Gastroesophageal sphincter (tissue), 4 donors: ENCODE data around the gene PPP1R14B. TPM values are rescaled to one million over a fixed set of nuclear protein-coding genes. Genes with fewer than 3 reads are reported as not detected.

Experiments
- ATAC-seq: fragments of 150-250 bp; one replicate; pipeline ENCODE4 v1.9.1; 2016; ENCODE audit warnings: mild to moderate bottlenecking, moderate library complexity
- H3K27ac ChIP-seq, 4 donors: fragments of 200-600 bp; sonication (generic) in 3 of 4; 1 replicate in 3 of 4; 2 replicates in 1 of 4; pipeline ENCODE4 v1.5.1; 2016 to 2019
- H3K27me3 ChIP-seq: fragments of 200-600 bp; sonication (generic); one replicate; pipeline ENCODE4 v1.5.1; 2019
- H3K36me3 ChIP-seq, 2 donors: fragments of 200-600 bp; sonication (generic); one replicate each; pipeline ENCODE4 v1.5.1; 2019; ENCODE audit warnings: control low read depth in 1 of 2
- H3K4me1 ChIP-seq, 3 donors: fragments of 200-600 bp; sonication (generic); 1 replicate in 2 of 3; 2 replicates in 1 of 3; pipeline ENCODE4 v1.5.1; 2016 to 2019; ENCODE audit warnings: control low read depth in 2 of 3
- H3K4me3 ChIP-seq, 2 donors: fragments of 200-600 bp; sonication (generic); one replicate each; pipeline ENCODE4 v1.5.1; 2019; ENCODE audit warnings: mild to moderate bottlenecking in 1 of 2, moderate library complexity in 1 of 2
- H3K9me3 ChIP-seq, 3 donors: fragments of 200-600 bp; sonication (generic); one replicate each; pipeline ENCODE4 v1.5.1; 2017 to 2019; ENCODE audit warnings: control low read depth in 2 of 3
- EP300 ChIP-seq: sonication (generic); formaldehyde crosslinking; IDR thresholded peaks from one replicate; pipeline ENCODE4 v1.6.1; 2017; ENCODE audit warnings: antibody characterized with exemption, mild to moderate bottlenecking
- POLR2A ChIP-seq, 2 donors: fragments of 450-650 bp; IDR thresholded peaks; one replicate each; pipeline ENCODE4 v1.6.1; 2017; ENCODE audit warnings: antibody characterized with exemption in 2 of 2, mild to moderate bottlenecking in 2 of 2, moderate library complexity in 1 of 2
- POLR2AphosphoS5 ChIP-seq: sonication (generic); formaldehyde crosslinking; IDR thresholded peaks from one replicate; pipeline ENCODE4 v1.6.1; 2017; ENCODE audit warnings: antibody characterized with exemption
- WGBS, 2 donors: methylation state at CpG; one replicate each; pipeline ENCODE4 v1.1.5; 2018; ENCODE audit warnings: low coverage in 1 of 2; 5-methylcytosine and 5-hydroxymethylcytosine counted together
- total RNA-seq, 4 donors: library from RNA; depleted of rRNA; stranded (reverse); fragments of >200 nt; gene quantifications; one replicate each; pipeline ENCODE4 v1.1.0, GENCODE V29; 2016
- TF ChIP-seq, protein P1 (sequence below), 4 experiments: fragments of 200-600 bp in 2 of 4; fragments of 450-650 bp in 2 of 4; sonication (generic) in 1 of 4; IDR thresholded peaks; one replicate each; pipeline ENCODE4 v1.5.1; 2017 to 2019; ENCODE audit warnings: antibody characterized with exemption in 4 of 4, mild to moderate bottlenecking in 2 of 4, moderate library complexity in 2 of 4

The PPP1R14B gene
- total RNA-seq, 4 donors from 2014 or later = 37.2 to 123 (median 70.9) TPM

DNA sequence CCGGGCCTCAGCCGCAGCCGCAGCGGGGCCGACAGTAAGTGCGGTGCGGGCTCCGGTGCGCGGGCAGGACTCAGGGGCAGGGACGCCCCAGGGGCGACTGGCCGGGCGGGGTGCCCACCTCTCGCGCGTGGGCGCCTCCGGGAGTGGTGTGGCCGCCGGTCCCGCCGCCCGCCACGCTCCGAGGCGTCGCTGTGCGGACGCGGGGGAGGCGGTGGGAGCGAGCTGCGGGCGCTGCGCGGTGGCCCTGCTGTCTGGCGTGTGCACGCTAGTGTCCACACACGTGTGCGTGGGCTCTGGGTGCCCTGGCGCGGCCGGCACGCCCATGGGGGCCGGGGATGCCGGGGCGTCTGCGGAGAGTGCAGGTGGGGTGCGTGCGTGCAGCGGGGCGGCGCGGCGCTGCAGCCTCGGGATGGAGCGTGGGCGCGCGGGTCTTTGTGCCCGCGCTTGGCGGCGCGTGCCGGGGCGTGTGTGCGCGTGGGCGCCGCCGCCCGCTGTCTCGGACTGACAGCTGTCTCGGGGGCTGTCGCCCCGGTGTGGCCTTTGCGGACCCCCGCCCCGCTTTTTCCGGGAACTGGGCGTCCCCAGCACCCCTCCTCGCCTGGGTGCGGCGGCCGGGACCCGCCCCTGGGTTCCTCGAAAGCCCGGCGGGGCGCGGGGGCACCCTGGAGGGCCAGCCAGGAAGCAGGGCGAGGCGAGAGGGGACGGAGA, 45.2 kb upstream of the PPP1R14B start:
- H3K36me3 ChIP-seq = peaks cover 0 to 25% of the 10 kb centered on the region in 2 donors
- WGBS, 2 donors = no CpG with 5 or more reads among the region's 96 CpGs
- H3K9me3 ChIP-seq = no peaks in the 10 kb centered on the region
- no peak overlapping the region for H3K27ac ChIP-seq
- ATAC-seq = peak; percentile 17
- H3K4me1 ChIP-seq = peaks cover 0 to 30% (median 17%) of the 10 kb centered on the region in 3 donors
- TF ChIP-seq POLR2A (IDR thresholded peaks at IDR 0.05) = no peak
- no peak for TF ChIP-seq EP300
- TF ChIP-seq POLR2AphosphoS5 = no peak
- TF ChIP-seq, protein P1, sequence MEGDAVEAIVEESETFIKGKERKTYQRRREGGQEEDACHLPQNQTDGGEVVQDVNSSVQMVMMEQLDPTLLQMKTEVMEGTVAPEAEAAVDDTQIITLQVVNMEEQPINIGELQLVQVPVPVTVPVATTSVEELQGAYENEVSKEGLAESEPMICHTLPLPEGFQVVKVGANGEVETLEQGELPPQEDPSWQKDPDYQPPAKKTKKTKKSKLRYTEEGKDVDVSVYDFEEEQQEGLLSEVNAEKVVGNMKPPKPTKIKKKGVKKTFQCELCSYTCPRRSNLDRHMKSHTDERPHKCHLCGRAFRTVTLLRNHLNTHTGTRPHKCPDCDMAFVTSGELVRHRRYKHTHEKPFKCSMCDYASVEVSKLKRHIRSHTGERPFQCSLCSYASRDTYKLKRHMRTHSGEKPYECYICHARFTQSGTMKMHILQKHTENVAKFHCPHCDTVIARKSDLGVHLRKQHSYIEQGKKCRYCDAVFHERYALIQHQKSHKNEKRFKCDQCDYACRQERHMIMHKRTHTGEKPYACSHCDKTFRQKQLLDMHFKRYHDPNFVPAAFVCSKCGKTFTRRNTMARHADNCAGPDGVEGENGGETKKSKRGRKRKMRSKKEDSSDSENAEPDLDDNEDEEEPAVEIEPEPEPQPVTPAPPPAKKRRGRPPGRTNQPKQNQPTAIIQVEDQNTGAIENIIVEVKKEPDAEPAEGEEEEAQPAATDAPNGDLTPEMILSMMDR (IDR thresholded peaks at IDR 0.05) = no peak
- H3K27me3 ChIP-seq = peaks cover 74% of the 10 kb centered on the region
- peak overlapping the region in 1 of 2 donors; percentile 49 for H3K4me3 ChIP-seq

DNA sequence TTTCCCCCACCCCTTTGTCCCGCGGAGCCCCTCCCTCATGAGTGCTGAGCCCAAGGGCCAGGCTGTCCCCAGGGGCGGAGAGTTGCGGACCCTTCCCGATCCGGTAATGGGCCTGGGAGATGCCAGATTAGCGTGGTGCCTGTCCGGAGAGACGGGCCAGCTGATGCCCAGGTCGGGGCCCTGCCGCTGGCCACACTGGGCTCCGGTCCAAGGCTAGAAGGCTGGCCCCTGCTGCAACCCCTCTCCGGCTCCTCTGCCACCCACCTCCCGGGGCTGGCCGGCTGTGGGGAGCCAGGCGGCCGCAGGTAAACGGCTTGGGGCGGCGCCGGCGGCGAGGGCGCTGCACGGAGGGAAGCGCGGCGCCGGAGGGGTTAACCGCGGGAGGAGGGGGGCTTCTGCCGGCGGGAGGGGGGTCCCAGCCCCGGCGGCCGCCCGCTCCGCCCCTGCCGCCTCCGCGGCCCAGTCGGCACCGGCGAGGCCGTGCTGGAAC, 44.6 kb upstream of the PPP1R14B start, which contains the start of gene KCNK4:
Gene KCNK4, plus strand, starts transcription at position 41 of the 490 bp plus-strand sequence. CDS start 1,717 bp downstream, outside the sequence.
- H3K27ac ChIP-seq = no peak within 1 kb of the TSS
- 17% methylated on average over 7 of the region's 45 CpGs; no CpG with 5 or more reads in 1 of the 2 donors for WGBS, 2 donors
- no peak for ATAC-seq
- H3K36me3 ChIP-seq = peaks cover 0 to 25% of the 10 kb centered on the region in 2 donors
- H3K27me3 ChIP-seq = peaks cover 68% of the 10 kb centered on the region
- H3K4me3 ChIP-seq = peak within 1 kb of the TSS in 1 of 2 donors; percentile 49
- H3K4me1 ChIP-seq = peaks cover 0 to 36% (median 21%) of the 10 kb centered on the region in 3 donors
- no peaks in the 10 kb centered on the region for H3K9me3 ChIP-seq
- TF ChIP-seq, protein P1 (IDR thresholded peaks at IDR 0.05) = no peak
- TF ChIP-seq EP300 (no peak), POLR2AphosphoS5 (no peak), POLR2A (IDR thresholded peaks at IDR 0.05) (no peak)

DNA sequence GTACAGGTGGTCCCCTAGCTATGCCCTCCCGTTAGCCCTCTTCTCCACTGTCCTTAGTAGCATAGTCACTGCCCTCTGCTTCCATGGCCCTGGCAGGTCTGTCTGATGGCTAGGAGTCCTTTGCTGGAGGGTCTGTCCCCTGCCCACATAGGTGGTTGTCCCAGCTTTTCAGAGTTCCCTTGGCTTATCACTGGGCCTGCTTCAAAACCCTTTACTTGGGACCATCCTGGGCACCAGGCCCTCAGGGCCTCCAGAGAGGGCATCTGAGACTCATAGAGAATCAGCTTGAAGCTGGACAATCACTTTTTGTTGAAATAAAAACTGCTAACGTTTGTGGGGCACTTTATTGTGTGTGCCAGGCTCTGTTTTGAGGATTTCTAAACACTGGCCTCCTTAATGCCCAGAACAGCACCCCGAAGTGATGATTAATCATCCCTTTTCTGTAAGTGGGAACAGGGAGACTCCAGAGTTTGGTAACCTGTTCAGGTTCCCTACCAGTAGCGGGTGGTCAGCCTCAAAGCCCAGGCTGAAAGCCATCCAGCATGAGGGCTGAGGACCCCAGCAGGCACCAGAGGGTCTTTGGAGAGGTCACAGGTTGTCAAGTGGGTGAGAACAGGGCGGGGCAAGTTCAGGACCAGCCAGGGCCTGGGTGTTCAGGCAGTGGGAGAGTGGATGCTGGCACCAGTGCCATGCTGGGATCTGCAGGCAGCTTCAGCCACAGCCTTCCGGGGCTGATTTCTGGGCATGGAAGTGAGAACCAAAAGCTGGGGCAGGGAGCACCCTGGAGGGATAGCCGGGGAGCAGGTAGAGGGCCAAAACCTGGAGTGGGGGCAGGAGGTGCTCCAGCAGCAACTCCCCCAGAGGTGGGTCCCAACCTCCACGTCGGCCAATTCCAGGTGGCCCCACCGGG, 43.9 kb upstream of the PPP1R14B start:
- H3K36me3 ChIP-seq = peaks cover 0 to 25% of the 10 kb centered on the region in 2 donors
- peaks cover 61% of the 10 kb centered on the region for H3K27me3 ChIP-seq
- H3K27ac ChIP-seq = no peak overlapping the region
- peak overlapping the region in 1 of 2 donors; percentile 49 for H3K4me3 ChIP-seq
- H3K9me3 ChIP-seq = no peaks in the 10 kb centered on the region
- H3K4me1 ChIP-seq = peaks cover 0 to 42% (median 26%) of the 10 kb centered on the region in 3 donors
- no peak for TF ChIP-seq POLR2A (IDR thresholded peaks at IDR 0.05)
- TF ChIP-seq EP300 = no peak
- no peak for TF ChIP-seq POLR2AphosphoS5
- TF ChIP-seq, protein P1 (IDR thresholded peaks at IDR 0.05) = no peak
- 61 to 75% methylated on average over 5 to 6 of the region's 10 CpGs for WGBS, 2 donors
- no peak for ATAC-seq

DNA sequence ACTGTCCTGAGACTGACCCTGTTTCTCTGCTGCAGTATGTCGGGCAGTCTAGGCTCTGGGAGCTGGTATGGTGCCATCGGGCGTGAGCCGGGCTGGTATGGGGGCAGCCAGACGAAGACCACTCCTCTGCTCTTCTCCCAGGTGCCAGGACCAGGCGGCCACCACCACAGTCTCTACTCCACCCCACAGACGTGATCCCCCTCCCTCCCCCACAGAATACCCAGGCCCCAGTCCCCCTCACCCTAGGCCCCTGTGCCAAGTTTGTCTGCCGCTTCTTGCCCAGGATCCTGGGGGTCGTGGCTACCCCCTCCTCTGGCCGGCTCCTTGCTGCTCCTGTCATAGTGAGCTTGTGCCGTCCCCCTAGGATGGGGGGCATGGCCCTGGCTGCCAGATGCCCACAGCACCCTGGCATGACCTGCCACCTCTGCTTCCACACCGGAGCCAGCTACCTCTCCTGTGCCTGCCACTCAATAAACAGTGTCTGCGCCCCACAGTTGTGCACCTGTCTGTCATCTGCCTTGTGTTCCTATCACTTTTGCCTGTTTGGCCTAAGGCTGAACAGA, 42.3 kb upstream of the PPP1R14B start:
- no peak for ATAC-seq
- peaks cover 46% of the 10 kb centered on the region for H3K27me3 ChIP-seq
- whole genome bisulfite sequencing, 2 donors = 74% methylated on average over 3 of the region's 13 CpGs; no CpG with 5 or more reads in 1 of the 2 donors
- no peaks in the 10 kb centered on the region for H3K9me3 ChIP-seq
- no peak for TF ChIP-seq EP300
- no peak for TF ChIP-seq POLR2A (IDR thresholded peaks at IDR 0.05)
- TF ChIP-seq, protein P1 (IDR thresholded peaks at IDR 0.05) = no peak
- no peak for TF ChIP-seq POLR2AphosphoS5
- peaks cover 0 to 25% of the 10 kb centered on the region in 2 donors for H3K36me3 ChIP-seq
- no peak overlapping the region for H3K27ac ChIP-seq
- H3K4me1 ChIP-seq = peaks cover 0 to 44% (median 27%) of the 10 kb centered on the region in 3 donors
- no peak overlapping the region for H3K4me3 ChIP-seq
